HG03060 (cell line): ENCODE data around the gene ADGRG3.
"Not testable (repeated sequence)": the region's sequence is repeated elsewhere in the genome, so short reads cannot be mapped to it uniquely, and the experiment has no call there.

Experiments used
- ATAC-seq: cut with Tn5 transposase; IDR thresholded peaks from one replicate; pipeline ENCODE4 v1.9.1; 2021; ENCODE audit warnings: low read depth, moderate number of reproducible peaks; ENCODE audit not compliant: unreplicated experiment

ADGRG3 gene

GRCh38 chr16:57661936-57662906 is 5.9 kb upstream of the ADGRG3 start:
- no peak for ATAC-seq

GRCh38 chr16:57663436-57663835 is 4.7 kb upstream of the ADGRG3 start:
- no peak for ATAC-seq

- no peak for ATAC-seq
These were observed 4.0 kb upstream of the ADGRG3 start for GRCh38 chr16:57663917-57664661.

GRCh38 chr16:57664662-57665025 is 3.5 kb upstream of the ADGRG3 start:
- ATAC-seq = no peak

- no peak for ATAC-seq
These were observed 2.6 kb upstream of the ADGRG3 start for GRCh38 chr16:57665541-57665940.

GRCh38 chr16:57666353-57667047 is 1.6 kb upstream of the ADGRG3 start:
- no peak for ATAC-seq

GRCh38 chr16:57667048-57667525 is 1.0 kb upstream of the ADGRG3 start:
- no peak for ATAC-seq

- no peak for ATAC-seq
These were observed 412 bp upstream of the ADGRG3 start for GRCh38 chr16:57667526-57668262.

GRCh38 chr16:57668630-57669475 is 747 bp downstream of the ADGRG3 start:
- ATAC-seq = no peak

- no peak for ATAC-seq
These were observed 1.5 kb downstream of the ADGRG3 start for GRCh38 chr16:57669476-57670162.

- ATAC-seq = no peak
These were observed 2.1 kb downstream of the ADGRG3 start for GRCh38 chr16:57670196-57670595.

- ATAC-seq = not testable (repeated sequence)
These were observed 3.3 kb downstream of the ADGRG3 start for GRCh38 chr16:57671451-57671850.

GRCh38 chr16:57672416-57672815 is 4.3 kb downstream of the ADGRG3 start:
- ATAC-seq = no peak

- ATAC-seq = no peak
These were observed 4.7 kb downstream of the ADGRG3 start for GRCh38 chr16:57672824-57673223.

- ATAC-seq = no peak
These were observed 7.8 kb downstream of the ADGRG3 start for GRCh38 chr16:57675741-57676551.

GRCh38 chr16:57676553-57677085 is 8.5 kb downstream of the ADGRG3 start:
- no peak for ATAC-seq

GRCh38 chr16:57677622-57678369 is 9.7 kb downstream of the ADGRG3 start:
- ATAC-seq = no peak
